Mesangial cell (primary cell): ENCODE measurements around the gene CRLF2. TPM values are rescaled to one million over a fixed set of nuclear protein-coding genes. Genes with fewer than 3 reads are reported as not detected.

ENCODE experiments used
- total RNA-seq: library from RNA; depleted of rRNA; stranded (reverse); fragments of >200 nt; gene quantifications from 2 replicates; pipeline ENCODE4 v1.2.3, GENCODE V29; 2015

Gene CRLF2, protein sequence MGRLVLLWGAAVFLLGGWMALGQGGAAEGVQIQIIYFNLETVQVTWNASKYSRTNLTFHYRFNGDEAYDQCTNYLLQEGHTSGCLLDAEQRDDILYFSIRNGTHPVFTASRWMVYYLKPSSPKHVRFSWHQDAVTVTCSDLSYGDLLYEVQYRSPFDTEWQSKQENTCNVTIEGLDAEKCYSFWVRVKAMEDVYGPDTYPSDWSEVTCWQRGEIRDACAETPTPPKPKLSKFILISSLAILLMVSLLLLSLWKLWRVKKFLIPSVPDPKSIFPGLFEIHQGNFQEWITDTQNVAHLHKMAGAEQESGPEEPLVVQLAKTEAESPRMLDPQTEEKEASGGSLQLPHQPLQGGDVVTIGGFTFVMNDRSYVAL
- total RNA-seq = not detected in 2 replicates

GRCh38 chrX:1212532-1212931, at the start of gene CRLF2:
CRLF2 (minus strand) TSS chrX:1212649; CDS start chrX:1212634, 15 bp downstream.

Other genes with a start within 250 kb of the CRLF2 start
- under 0.01 TPM in 1 of 2 replicates, not detected in the other for gene CSF2RA, start 56.2 kb upstream of the CRLF2 start, total RNA-seq
- gene IL3RA, start 124.1 kb upstream of the CRLF2 start, total RNA-seq = 0.25 TPM in 1 of 2 replicates, not detected in the other
- 345 and 472 TPM in 2 replicates for gene SLC25A6, start 179.5 kb upstream of the CRLF2 start, total RNA-seq
- 20.0 and 35.1 TPM in 2 replicates for gene ASMTL, start 240.3 kb upstream of the CRLF2 start, total RNA-seq